GM21515 (cell line): ENCODE measurements around the gene SLC13A2.

Experiments used
- ATAC-seq: cut with Tn5 transposase; IDR thresholded peaks from one replicate; pipeline ENCODE4 v1.9.1; 2021; ENCODE audit not compliant: unreplicated experiment

SLC13A2 gene

GRCh38 chr17:28470266-28470913, 3.1 kb upstream of the SLC13A2 start:
- ATAC-seq: no peak

GRCh38 chr17:28470914-28471366, 2.5 kb upstream of the SLC13A2 start:
- ATAC-seq: no peak

- no peak for ATAC-seq
Observed at GRCh38 chr17:28471531-28472342, 1.7 kb upstream of the SLC13A2 start.

- no peak for ATAC-seq
Observed at GRCh38 chr17:28472871-28473497, 460 bp upstream of the SLC13A2 start.

- no peak for ATAC-seq
Observed at GRCh38 chr17:28474111-28474531, 677 bp downstream of the SLC13A2 start.

GRCh38 chr17:28475151-28475900, 1.9 kb downstream of the SLC13A2 start:
- ATAC-seq: no peak

- ATAC-seq: no peak
Observed at GRCh38 chr17:28476076-28476865, 2.8 kb downstream of the SLC13A2 start.

GRCh38 chr17:28477928-28478327, 4.5 kb downstream of the SLC13A2 start:
- ATAC-seq: no peak

- no peak for ATAC-seq
Observed at GRCh38 chr17:28478712-28479615, 5.5 kb downstream of the SLC13A2 start.

GRCh38 chr17:28480278-28480677, 6.8 kb downstream of the SLC13A2 start:
- no peak for ATAC-seq

- ATAC-seq: no peak
Observed at GRCh38 chr17:28480799-28481571, 7.5 kb downstream of the SLC13A2 start.

GRCh38 chr17:28482551-28483199, 9.2 kb downstream of the SLC13A2 start:
- no peak for ATAC-seq

GRCh38 chr17:28484296-28484695, 10.9 kb downstream of the SLC13A2 start:
- ATAC-seq: no peak

- ATAC-seq: no peak
Observed at GRCh38 chr17:28485049-28485448, 11.6 kb downstream of the SLC13A2 start.

GRCh38 chr17:28487881-28488532, 14.6 kb downstream of the SLC13A2 start:
- no peak for ATAC-seq

GRCh38 chr17:28488533-28489276, 15.3 kb downstream of the SLC13A2 start:
- ATAC-seq: no peak

- ATAC-seq: no peak
Observed at GRCh38 chr17:28491286-28491685, 17.8 kb downstream of the SLC13A2 start.
